ENCODE measurements around the gene ZNF566. TPM values are rescaled to one million over a fixed set of nuclear protein-coding genes. Genes with fewer than 3 reads are reported as not detected.

The ZNF566 gene
- polyA plus RNA-seq, 1 of the 3 experiments (the other 2 are of a cell fraction): 1.7 TPM

DNA sequence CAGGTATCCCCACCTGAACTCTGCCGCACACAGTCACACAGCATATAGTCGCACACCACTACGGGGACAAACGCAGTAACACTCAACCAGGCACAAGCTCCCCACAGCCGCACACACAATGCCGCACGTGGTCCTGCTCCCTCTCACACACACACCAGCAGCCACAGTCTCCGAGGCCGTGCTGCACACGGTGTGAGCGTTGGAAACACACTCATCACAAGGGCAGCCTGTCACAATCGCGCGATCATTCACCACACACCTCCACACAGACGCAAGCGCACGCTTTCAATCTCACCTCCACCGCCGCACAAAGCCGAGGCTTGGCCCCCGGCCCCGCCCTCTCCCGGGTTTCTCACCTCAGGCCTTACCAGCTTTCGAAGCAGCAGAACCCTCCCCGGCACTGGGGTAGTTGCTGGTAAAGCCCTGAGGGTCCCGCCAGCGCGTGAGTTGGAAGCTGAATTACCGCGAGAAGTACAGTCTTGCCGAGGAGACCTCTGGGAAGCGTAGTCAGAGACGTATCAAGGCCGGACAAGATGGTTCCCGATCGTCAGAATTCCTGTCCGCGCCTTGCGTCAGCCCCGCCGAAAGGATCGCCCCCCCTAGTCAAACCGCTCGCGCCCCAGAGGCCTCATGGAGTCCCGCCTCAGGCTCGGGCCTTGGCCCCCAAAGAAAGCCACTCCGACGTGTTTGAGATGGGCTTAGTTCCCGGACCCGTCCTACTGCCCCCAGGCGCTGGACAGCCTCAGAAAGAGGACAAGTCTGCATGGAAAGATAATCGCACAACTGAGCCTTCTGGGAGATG lies at the start of gene ZNF566 (continued):
- peak; percentile 35; the same call in 1 of the 2 replicates for TF ChIP-seq TAF1 (IDR thresholded peaks at IDR 0.05; ENCODE audit: borderline replicate concordance, low read depth, low read length)
- TF ChIP-seq, protein P1, sequence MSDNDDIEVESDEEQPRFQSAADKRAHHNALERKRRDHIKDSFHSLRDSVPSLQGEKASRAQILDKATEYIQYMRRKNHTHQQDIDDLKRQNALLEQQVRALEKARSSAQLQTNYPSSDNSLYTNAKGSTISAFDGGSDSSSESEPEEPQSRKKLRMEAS (IDR thresholded peaks at IDR 0.05; ENCODE audit: low read depth): peak; percentile 95
- no peak for TF ChIP-seq FOXJ3 (CRISPR knock-in tag; IDR thresholded peaks at IDR 0.05)
- no peak for TF ChIP-seq MEF2A (IDR thresholded peaks at IDR 0.05; ENCODE audit: borderline replicate concordance, low read depth)
- TF ChIP-seq, protein P2, sequence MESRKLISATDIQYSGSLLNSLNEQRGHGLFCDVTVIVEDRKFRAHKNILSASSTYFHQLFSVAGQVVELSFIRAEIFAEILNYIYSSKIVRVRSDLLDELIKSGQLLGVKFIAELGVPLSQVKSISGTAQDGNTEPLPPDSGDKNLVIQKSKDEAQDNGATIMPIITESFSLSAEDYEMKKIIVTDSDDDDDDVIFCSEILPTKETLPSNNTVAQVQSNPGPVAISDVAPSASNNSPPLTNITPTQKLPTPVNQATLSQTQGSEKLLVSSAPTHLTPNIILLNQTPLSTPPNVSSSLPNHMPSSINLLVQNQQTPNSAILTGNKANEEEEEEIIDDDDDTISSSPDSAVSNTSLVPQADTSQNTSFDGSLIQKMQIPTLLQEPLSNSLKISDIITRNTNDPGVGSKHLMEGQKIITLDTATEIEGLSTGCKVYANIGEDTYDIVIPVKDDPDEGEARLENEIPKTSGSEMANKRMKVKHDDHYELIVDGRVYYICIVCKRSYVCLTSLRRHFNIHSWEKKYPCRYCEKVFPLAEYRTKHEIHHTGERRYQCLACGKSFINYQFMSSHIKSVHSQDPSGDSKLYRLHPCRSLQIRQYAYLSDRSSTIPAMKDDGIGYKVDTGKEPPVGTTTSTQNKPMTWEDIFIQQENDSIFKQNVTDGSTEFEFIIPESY (IDR thresholded peaks at IDR 0.05; ENCODE audit: borderline replicate concordance, low read depth): peak; percentile 98
- TF ChIP-seq, protein P3, sequence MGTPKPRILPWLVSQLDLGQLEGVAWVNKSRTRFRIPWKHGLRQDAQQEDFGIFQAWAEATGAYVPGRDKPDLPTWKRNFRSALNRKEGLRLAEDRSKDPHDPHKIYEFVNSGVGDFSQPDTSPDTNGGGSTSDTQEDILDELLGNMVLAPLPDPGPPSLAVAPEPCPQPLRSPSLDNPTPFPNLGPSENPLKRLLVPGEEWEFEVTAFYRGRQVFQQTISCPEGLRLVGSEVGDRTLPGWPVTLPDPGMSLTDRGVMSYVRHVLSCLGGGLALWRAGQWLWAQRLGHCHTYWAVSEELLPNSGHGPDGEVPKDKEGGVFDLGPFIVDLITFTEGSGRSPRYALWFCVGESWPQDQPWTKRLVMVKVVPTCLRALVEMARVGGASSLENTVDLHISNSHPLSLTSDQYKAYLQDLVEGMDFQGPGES (IDR thresholded peaks at IDR 0.05; ENCODE audit: low read depth, low read length): no peak
- peak; percentile 92 for TF ChIP-seq YY1 (IDR thresholded peaks at IDR 0.05; ENCODE audit: low read depth)
- TF ChIP-seq SMC3 (IDR thresholded peaks at IDR 0.05; ENCODE audit: low read depth, low read length): no peak
- no peak for TF ChIP-seq RFX5 (IDR thresholded peaks at IDR 0.05; ENCODE audit: low read length)

DNA sequence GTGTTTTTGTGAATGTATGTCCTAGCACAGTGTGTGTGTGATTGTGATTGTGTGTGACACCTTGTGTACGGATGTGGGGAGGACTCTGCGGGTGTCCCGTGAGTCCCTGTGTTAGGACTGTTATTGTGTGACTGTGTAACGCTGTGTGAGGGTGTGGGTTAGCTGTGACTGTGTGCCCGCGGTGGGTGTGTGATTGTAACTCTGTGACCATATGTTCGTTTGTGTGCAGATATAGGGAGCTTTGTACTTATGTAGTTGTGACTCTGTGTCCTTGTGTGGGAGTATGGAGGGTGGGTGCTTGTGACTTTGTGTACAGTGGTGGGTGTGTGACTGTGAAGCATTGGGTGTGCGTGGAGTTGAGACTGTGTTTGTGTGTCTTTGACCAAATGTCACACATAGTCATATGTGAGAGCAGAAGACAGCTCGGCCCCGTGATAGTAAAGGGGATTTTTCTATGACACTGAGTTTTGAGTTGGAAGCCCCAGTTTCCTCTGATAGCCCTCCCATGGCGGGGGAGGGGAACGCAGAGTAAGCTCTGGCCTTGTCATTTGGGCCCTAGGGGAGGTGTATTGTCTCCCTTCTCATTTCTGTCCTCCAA lies 39.7 kb upstream of the ZNF566 start:
- H3K79me2 ChIP-seq (ENCODE audit: insufficient read depth): peaks cover 50% of the 10 kb centered on the region
- H3K9me3 ChIP-seq: no peaks in the 10 kb centered on the region
- peaks cover 7 to 41% of the 10 kb centered on the region in 2 experiments for H3K36me3 ChIP-seq (replicated peaks in 1 of 2; ENCODE audit: control insufficient read depth in 1 of 2, insufficient read depth in 2 of 2, low read length in 1 of 2)
- peak overlapping the region; percentile 94 for H2AFZ ChIP-seq (ENCODE audit: low read depth)
- no peaks in the 10 kb centered on the region for H3K27me3 ChIP-seq (ENCODE audit: insufficient read depth)
- peak overlapping the region; percentile 79 for H3K4me2 ChIP-seq
- H3K4me3 ChIP-seq (ENCODE audit: low read depth in 2 of 2, low read length in 1 of 2): peak overlapping the region; percentile 73 to 74
- no peaks in the 10 kb centered on the region; a peak in 2 of 4 replicates for H3K4me1 ChIP-seq (ENCODE audit: control insufficient read depth in 1 of 2, insufficient read depth in 2 of 2, low read depth in 1 of 2, low read length in 1 of 2)
- no peaks in the 10 kb centered on the region for H4K20me1 ChIP-seq (ENCODE audit: insufficient read depth)
- POLR2A ChIA-PET: interaction anchor here (0.7 to 1.7 kb wide), 7 partner anchors 21 to 689 kb away, joined by 4 to 21 read pairs (median 4); partner anchors contain the start of genes ZNF146, ZNF345, ZNF382 and ZNF383
- no peak for TF ChIP-seq YY1 (IDR thresholded peaks at IDR 0.05; ENCODE audit: low read depth)
- TF ChIP-seq POLR2AphosphoS5 (IDR thresholded peaks at IDR 0.05; ENCODE audit: low read depth, low read length): no peak
- no peak for TF ChIP-seq EP300 (IDR thresholded peaks at IDR 0.05; ENCODE audit: borderline replicate concordance in 1 of 2, low read depth in 1 of 2, low read length in 1 of 2)
- TF ChIP-seq NFIC (IDR thresholded peaks at IDR 0.05; ENCODE audit: borderline replicate concordance): no peak
- DNase-seq: peak; percentile 25
- 17% methylated on average over 11 of the region's 12 CpGs for WGBS (ENCODE audit: low lambda C conversion rate)
- H3F3A ChIP-seq (replicated peaks; ENCODE audit: insufficient read depth): no peaks in the 10 kb centered on the region
- H3K27ac ChIP-seq (ENCODE audit: low read depth in 2 of 2, low read length in 1 of 2): peak overlapping the region; percentile 86 to 96; a peak in 3 of 4 replicates
- CTCF ChIA-PET: interaction anchor here (0.6 to 0.9 kb wide), 2 partner anchors 39 to 321 kb away, joined by 3 read pairs; no protein-coding TSS in a partner anchor
- peak overlapping the region; percentile 84 for H3K9ac ChIP-seq
- H3K9me2 ChIP-seq: no peaks in the 10 kb centered on the region
